Non-pigmented ciliary epithelial cell (primary cell): ENCODE data around the gene PEX13.

Experiments
- DNase-seq: peaks from one replicate; pipeline ENCODE4 v3.0.0-alpha.2; 2010; ENCODE audit warnings: low read depth

Gene PEX13

DNA sequence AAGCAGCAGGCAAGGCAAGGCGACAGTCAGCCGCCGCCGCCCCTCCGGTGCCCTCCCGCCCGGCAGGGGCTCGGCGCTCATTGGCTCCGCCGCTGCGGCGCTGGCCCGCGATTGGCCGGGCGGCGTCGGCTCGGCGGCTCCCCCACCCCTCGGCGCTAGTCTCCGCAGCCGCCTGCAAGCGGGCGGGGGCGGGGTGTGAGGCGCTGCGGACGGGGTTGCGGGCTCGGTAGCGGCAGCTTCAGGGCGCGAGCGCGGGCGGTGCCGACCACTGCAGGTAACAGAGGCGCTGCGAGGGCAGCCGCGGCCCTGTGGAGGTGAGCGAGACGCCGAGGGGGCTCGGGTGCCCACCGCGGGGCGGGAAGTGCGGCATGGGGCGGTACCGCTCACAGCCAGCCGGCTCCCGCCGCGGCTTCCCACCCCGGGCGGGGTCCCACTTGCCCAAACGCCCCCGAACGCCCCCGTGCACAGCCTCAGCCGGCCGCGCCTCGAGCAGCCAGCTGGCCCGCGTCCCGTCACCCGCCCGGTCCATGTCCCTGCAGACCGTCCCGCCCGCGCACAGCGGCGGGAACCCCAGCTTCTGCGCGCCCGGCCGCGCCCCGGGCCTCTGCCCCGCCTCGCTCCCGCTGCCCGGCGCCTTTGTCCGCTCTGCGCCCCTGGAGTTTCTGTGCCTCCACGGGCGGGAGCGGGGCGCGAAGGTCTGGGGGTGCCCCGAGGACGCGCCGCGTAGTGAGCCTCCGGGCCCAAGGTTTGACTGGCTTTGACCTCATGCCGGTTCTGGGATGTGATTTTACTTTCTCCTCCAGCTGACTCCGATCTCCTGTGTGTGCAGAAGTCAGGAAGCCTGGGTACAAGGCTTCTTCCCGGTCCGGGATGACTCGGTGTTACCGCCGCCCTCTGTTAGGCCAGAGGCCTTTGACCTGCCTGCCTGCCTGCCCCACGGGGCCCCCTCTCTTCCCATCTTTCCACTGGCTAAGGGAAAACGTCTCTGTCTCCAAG lies 48.5 kb downstream of the PEX13 start, which contains the start of gene SANBR:
TSS of gene SANBR (plus strand) at position 158 of the 996 bp plus-strand sequence. CDS start 4,480 bp downstream, outside the sequence.
- peak; percentile 17 for DNase-seq

DNA sequence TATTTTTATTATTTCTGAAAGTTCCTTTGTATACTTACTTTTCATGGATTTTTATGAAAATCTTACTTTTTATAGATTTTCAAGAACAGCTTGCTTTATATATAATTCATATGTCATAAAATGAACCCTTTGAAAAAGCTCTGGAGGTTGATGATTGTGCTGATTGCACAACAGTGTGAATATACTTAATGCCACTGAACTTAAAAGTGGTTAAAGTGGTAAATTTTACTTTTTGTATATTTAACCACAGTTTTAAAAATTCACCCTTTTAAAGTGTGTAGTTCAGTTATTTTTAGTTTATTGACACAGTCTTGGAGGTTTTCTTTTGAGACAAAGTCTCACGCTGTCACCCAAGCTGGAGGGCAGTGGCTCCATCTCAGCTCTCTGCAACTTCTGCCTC lies 56.6 kb downstream of the PEX13 start:
- no peak for DNase-seq

DNA sequence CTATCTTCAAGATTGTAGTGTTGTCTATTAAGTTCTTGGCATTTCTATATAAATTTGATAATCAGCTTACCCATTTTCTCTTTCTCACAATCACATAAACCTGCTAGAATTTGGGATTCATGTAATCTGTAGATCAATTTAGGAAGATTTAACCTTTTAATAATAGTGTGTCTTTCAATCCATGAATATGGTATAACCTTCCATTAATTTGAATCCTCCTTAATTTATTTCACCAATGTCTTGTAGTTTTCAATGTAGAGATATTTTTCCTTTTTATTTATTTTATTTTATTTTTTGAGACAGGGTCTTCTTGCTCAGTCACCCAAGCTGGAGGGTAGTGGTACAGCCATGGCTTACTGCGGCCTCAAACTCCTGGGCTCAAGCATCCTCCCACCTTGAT lies 68.4 kb downstream of the PEX13 start:
- no peak for DNase-seq

DNA sequence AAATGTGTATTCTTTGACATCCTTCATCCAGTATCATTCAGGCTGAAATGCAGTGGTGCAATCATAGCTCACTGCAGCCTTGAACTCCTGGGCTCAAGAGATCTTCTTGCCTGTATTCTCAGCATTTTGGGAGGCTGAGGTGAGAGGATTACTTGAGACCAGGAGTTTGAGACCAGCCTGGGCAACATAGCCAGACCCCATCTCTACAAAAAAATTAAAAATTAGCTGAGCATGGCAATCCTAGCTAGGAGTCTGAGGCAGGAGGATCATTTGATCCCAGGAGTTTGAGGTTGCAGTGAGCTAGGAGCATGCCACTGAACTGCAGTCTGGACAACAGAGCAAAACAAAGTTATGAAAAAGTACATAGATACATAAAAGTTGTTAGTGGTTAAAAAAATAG lies 72.3 kb downstream of the PEX13 start:
- no peak for DNase-seq

DNA sequence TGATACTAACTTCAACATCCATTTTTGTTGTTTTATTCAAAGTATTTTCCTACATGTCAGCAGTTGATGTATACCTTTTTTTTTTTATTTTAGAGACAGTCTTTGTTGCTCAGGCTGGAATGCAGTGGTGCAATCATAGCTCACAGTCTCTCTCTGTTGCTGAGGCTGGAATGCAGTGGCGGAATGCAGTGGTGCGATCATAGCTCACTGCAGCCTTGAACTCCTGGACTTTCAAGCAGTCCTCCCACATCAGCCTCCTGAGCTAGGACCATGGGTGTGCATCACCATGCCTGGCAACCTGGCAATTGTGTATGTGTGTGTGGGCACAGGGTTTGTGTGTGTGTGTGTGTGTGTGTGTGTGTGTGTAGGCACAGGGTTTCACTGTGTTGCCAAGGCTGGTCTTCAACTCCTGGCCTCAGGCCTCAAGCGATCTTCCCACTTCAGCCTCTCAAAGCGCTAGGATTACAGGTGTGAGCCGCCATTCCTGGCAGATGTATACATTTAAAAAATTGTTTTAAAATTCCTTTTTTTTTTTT lies 72.9 kb downstream of the PEX13 start:
- DNase-seq, result no peak

DNA sequence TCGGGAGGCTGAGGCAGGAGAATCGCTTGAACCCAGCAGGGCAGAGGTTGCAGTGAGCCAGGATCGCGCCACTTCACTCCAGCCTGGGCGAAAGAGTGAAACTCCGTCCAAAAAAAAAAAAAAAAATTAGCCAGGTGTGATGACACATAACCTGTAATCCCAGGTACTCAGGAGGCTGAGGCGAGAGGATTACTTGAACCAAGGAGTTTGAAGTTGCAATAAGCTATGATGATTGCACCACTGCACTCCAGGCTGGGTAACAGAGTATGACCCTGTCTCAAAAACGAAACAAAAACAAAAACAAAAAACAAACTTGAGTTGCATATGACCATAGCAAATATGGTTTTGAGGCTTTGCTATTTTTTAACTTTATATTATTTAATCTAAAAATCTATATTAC lies 74.0 kb downstream of the PEX13 start:
- DNase-seq, result no peak

DNA sequence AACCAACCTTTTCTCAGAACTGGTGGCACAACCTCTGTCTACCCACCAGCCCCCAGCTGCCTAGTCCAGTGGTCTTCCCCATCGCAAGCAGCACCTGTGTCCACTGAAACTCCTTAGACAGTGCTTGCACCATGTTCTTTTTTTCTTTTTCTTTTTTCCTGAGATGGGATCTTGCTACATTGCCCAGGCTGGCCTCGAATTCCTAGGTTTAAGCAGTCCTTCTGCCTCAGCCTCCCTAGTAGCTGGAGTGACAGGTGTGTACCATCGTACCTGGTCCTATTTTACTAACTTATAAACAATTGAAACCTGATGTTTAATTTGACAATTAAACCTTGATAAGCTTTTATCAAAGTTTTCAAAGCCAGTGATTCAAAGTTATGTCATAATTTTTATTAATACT lies 78.9 kb downstream of the PEX13 start:
- no peak for DNase-seq

DNA sequence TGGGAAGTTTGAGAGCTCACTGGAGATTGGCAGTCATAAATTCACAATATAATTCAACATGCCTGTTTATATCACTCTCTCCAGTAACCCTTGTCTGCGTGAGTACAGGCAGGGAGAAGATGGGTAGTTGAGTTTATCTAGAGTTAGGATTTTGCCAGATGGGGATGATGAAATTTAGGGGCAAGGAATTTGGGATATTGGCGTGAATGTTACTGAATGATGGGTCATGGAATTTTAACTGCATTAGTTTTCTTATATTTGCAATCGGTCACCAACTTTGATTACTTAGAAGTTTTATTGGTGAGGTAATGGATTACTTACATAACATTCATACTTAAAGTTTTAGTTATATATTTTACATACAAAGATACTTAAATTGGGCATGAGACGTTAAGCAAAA lies 83.3 kb downstream of the PEX13 start:
- no peak for DNase-seq
